GM19023 (cell line): ENCODE results near the gene EPB41L2.

Source experiments
- ATAC-seq: cut with Tn5 transposase; IDR thresholded peaks from one replicate; pipeline ENCODE4 v1.9.1; 2021; ENCODE audit warnings: mild to moderate bottlenecking, moderate library complexity; ENCODE audit not compliant: unreplicated experiment

Gene EPB41L2

GRCh38 chr6:130980310-130981032 lies 82.6 kb downstream of the EPB41L2 start:
- ATAC-seq, result no peak

DNA sequence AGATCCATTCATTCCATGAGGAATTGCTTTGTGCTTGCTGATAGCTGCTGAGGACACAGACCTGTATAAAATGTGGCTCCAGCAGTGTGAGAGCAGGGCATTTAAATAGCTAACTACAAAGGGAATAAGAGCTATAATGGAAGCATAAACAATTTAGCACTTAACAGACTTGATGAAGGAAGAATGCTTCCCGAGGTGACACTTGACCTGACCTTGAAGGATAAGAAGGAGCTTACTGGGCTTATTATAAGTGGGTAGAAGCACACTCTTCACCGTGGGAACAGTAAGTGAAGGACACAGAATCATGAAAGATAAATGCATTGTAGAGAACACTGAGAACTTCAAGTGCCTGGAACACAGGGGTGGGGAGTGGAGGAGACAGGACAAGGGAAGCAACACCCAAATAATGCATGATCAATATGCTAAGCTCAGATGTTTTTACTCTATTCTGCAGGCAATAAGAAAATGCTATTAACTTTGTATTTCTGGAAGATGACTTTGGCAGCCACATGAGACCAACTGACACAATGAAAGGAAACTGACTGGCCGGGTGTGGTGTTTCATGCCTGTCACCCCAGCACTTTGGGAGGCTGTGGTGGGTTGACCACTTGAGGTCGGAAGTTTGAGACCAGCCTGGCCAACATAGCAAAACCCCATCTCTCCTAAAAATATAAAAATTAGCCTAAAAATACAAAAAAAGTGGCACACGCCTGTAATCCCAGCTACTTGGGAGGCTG lies 84.2 kb downstream of the EPB41L2 start:
- ATAC-seq, result no peak

DNA sequence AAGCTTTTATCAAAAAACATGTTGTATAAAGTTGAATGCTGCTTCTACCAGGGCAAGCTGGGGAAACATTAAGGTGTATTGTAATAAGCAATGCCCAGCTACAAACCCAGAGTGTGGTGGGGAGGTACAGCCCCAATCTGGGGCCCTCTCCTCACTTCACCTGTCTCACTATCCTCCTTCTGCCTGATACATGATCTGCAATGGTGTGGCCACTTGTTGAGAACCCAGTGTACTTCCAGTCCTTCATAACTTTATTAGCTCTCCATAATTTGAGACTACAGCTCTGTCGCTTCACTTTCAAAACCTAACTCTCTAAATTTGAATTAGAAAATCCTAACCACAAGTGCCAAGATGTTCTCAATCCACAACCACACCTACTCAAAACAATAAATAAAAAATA lies 84.9 kb downstream of the EPB41L2 start:
- no peak for ATAC-seq

GRCh38 chr6:130975325-130975724 lies 87.7 kb downstream of the EPB41L2 start:
- no peak for ATAC-seq

- ATAC-seq, result no peak
These were observed 89.3 kb downstream of the EPB41L2 start for GRCh38 chr6:130973521-130974277.

DNA sequence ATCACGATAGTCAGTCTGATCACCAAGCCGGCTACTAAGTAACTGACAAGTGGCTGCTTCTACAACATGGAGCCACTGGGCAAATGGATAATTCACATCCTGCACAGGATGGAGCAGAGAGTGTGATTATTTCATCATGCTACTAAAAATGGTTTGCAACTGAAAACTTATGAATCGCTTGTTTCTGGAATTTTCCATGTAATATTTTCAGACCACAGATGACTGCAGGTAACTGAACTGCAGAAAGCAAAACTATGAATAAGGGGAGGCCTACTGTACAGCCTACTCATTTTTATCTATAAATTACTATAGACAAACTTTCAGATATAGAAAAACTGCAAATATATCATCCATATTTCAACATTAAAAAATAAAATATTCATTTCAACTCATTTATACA lies 91.5 kb downstream of the EPB41L2 start:
- ATAC-seq, result no peak

- no peak for ATAC-seq
These were observed 92.1 kb downstream of the EPB41L2 start for GRCh38 chr6:130970839-130971410.

GRCh38 chr6:130969791-130970491 lies 93.1 kb downstream of the EPB41L2 start:
- no peak for ATAC-seq

DNA sequence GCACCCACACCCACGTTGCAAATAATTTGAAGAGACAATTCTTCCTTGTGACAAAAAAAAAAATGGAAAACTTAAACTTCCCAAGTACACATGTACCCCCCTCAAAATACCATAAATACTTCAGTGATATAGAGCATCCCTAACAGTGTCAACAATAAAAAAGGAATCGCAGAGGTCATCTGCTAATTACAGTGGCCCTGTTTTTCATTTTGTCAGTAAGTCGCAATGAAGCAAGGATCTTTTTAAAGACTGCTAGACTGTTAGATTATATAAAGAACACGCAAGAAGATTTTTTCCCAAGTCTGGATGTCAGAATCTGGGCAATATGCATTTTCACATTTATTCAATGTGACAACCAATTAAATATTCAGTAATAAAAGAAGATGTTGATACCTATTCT lies 93.9 kb downstream of the EPB41L2 start:
- no peak for ATAC-seq

DNA sequence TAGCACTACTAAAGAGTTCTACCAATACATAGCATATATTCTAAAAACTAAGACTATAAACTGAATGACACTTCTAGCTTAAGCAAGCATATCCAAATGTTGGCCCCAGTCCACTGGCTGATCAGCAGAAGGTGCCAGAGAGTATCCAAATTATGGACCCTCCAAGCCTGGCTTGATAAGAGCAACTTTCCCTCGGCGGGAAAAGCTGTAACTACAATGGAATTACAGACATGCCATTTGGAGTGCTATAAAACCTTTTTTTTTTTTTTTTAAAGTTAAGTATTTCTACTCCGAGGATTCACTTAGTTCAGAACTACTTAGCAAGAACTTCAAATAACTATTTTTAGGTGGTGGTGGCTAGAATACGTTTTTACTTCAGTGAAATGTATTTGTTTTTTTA lies 94.6 kb downstream of the EPB41L2 start:
- ATAC-seq, result no peak

DNA sequence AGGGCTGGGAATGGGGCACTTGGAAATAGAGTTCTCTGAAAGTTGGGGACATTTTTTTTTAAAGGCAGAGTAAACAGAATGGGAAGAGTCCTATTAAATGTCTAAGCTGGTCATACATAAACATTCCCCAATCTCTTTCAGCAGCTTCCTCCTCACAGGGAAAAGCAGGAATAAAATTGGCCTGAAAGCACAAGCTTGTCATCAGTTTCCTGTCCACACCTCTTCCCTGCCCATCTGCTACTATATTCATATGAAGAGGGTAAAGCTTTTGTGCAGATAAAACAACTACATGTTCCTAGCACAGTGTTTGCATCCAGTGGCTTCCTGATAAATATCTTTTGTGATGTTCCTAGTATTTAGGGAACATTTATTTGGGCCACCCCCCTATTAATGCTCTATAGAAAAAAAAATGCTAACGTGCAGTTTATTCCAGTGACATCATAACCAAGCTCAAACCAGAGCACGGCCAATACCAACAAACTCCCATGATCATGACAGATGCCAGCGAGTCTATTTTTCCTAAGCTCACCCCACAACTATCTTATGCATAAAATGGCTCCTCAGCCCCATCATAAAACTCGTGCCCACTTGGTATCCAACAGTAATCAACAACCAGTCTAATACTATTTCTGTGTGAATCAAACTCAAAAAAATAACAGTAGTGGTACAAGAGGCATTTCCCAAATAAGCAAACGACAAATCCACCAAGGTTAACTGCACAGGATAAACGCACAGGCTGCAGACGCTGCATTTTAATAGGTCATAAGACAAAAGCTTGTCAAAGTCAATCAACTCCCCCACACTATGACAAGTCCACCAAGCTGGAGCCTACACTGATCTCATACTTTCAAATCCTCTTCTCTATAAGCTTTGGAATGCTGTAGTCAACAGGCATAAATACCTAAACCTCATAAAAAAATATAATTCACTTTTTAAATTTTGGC lies 95.3 kb downstream of the EPB41L2 start:
- no peak for ATAC-seq

DNA sequence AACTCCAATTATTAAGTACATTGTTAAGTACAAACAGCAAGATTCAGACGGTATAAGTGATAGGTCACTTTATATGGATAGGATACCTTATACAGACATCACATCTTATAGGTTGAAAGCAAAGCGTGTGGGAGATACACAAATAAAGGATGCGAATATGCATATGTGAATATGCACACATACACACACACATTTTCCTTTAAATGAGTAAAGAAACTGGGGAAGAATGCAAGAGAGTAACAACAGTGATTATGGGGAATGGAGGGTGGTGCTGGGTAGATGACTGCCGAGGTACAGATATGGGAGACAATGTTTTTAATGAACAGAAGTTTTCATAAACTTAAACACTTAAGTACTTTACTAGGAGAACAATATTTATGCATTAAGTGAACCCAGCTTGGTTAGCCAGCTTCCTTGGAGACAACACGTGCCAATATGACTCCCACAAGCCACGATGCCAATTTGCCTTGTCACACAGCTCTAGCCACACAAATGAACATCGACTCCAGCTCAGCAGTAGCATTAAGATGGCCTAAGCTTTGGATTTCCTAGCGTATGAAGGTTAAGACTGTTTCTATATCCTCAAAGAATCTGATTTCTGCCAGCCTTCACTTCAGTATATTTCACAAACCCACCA lies 96.6 kb downstream of the EPB41L2 start:
- ATAC-seq, result no peak

- ATAC-seq, result no peak
These were observed 97.4 kb downstream of the EPB41L2 start for GRCh38 chr6:130965656-130966055.

- ATAC-seq, result no peak
These were observed 98.0 kb downstream of the EPB41L2 start for GRCh38 chr6:130964808-130965604.

DNA sequence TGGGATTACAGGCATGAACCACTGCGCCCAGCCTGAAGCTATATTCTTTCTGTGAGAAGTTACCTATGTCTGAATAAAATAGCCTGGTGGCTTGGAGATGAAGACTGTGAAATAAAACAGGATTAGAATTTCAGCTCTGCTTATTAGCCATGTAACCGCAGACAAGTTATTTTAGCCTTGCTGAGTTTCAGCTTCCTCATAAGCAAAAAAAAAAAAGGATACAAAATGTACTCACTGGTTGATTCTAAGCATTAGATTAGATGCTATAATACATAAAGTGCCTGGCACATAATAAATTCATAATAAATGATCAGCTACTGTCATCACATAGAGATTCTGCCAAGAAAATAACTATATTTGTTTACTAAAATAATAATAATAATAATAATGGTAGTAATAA lies 98.8 kb downstream of the EPB41L2 start:
- ATAC-seq, result no peak

- no peak for ATAC-seq
These were observed 100.1 kb downstream of the EPB41L2 start for GRCh38 chr6:130962966-130963365.

DNA sequence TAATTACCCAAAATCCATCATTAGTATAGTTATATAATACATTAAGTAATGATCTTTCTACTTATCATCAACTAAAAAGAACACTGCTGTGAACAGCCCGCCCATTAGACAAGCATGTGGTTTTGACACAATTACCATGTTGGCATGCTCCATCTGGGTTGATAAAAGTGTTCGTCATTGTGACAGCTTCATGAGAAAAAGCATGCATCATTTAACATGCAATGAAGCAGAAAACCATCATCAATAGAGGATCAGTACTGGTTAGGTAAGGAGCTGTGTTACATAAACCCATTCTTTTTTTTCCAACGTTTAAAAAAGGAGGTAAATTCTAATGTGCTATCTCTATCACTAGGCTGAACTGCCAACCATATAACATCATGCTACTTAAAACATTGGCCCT lies 101.9 kb downstream of the EPB41L2 start:
- no peak for ATAC-seq

DNA sequence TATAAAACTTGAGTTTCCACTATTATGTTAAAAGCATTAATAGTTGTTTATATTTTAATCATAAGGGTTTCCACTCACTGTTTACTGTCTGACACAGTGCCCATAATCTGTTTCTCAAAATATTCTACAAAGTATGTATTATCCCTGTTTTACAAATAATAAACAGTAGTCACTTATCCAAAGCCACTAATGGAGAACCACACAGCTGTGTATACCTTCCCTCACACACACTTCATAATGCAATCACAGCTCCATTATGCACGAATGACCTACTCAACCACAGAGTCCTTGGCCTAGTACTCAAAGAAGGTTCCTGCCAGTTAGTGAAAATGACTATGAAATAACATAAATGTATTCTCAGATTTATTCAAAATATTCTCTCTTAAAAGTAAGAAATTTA lies 103.1 kb downstream of the EPB41L2 start:
- ATAC-seq, result no peak
